A549 treated with dexamethasone at 1 μM for 4 hours (cell line): ENCODE data around the gene SIRPB1. TPM values are rescaled to one million over a fixed set of nuclear protein-coding genes. Genes with fewer than 3 reads are reported as not detected.

Experiments
- total RNA-seq: library from RNA; stranded (reverse); fragments of 200-300 nt; extraction: Qiagen RNA extraction; gene quantifications from 5 replicates; pipeline ENCODE4 v1.2.3, GENCODE V29; 2022

The SIRPB1 gene
- total RNA-seq, result 0.47 to 0.95 TPM (median 0.74 TPM) in 5 replicates

DNA sequence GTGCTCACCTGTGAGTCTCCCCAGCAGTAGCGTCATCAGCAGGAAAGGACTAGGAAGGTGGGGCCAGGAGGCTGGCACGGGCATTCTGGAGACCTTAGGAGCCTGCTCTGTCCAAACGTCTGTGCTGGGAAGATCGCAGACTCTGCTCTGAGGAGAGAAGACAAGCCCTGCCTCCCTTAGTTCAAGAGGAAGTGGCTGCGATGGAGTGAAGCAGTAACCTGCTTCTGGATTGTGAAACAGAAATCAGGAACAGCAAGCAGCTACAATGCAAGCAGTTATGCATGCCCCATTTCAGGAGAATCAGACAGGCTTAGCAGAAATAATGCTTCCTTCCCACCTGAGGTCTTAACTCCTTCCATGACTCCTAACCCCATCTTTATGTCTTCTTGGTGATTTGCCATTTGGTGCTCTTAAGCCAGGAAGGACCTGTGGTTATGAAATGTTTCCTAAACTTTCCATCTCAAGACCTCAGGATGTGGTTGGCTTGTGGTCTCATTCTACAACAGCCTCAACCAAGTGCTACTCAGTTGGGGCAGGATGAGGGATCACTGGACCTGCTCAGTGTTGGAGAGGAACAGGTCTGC lies at the start of gene SIRPB1:
Gene SIRPB1 (minus strand): TSS at position 149 of the 584 bp plus-strand sequence. CDS start 65 bp downstream, at position 84.

DNA sequence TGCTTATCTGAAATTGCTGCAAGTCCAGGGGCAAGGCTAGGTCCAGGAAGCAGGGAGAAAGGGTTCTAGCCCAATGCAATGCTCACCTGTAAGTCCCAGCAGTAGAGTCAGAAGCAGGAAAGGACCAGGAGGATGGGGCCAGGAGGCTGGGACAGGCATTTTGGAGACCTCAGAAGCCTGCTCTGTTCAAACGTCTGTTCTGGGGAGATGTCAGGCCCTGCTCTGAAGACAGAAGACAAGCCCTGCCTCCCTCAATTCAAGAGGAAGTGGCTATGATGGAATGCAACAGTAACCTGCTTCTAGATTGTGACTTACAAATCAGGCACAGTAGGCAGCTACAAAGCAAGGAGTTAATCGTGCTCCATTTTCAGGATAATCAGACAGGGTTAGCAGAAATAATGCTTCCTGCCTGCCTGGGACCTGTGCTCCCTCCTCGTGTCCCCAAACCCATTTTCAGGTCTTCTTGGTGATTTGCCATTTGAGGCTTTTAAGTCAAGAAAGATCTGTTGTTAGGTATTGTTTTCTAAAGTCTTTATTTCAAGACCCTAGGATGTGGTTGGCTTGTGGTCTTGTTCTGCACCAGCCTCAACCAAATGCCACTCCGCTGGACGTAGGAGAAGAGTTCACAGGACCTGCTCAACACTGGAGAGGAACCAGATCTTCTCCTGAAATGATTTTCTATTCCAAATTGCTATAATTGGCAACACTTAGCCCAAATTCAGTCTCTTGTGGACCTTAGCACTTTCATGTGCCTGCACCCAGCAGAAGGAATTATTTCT lies 37.9 kb upstream of the SIRPB1 start, which contains the start of gene SIRPG:
Gene SIRPG (minus strand): TSS at position 224 of the 779 bp plus-strand sequence. CDS start 65 bp downstream, at position 159.

Other genes starting within 250 kb of the SIRPB1 start
- 450 to 552 TPM (median 545 TPM) in 5 replicates for gene FKBP1A, start 227.0 kb downstream of the SIRPB1 start, total RNA-seq
- gene NSFL1C, start 153.2 kb downstream of the SIRPB1 start, total RNA-seq, result 115 to 144 TPM (median 124 TPM) in 5 replicates
- not detected in 5 replicates for gene SIRPB2, start 128.6 kb downstream of the SIRPB1 start, total RNA-seq
- not detected in 5 replicates for gene SIRPD, start 62.3 kb downstream of the SIRPB1 start, total RNA-seq
- not detected in 5 replicates for gene SIRPG, start 37.8 kb upstream of the SIRPB1 start, total RNA-seq